GM15510 (cell line): ENCODE measurements around the gene TAF4.

Source experiments
- POLR2A ChIP-seq: IDR thresholded peaks from 3 replicates; pipeline ENCODE4 v1.6.1; 2011; ENCODE audit warnings: borderline replicate concordance; ENCODE audit not compliant: insufficient read length; ENCODE audit errors: extremely low read depth

TAF4 gene

GRCh38 chr20:61929971-61930666 is 135.6 kb downstream of the TAF4 start:
- no peak for TF ChIP-seq POLR2A

- TF ChIP-seq POLR2A, result no peak
Observed at GRCh38 chr20:61929561-61929960, 136.1 kb downstream of the TAF4 start.

GRCh38 chr20:61927826-61928541 is 137.7 kb downstream of the TAF4 start:
- no peak for TF ChIP-seq POLR2A

- no peak for TF ChIP-seq POLR2A
Observed at GRCh38 chr20:61927193-61927825, 138.4 kb downstream of the TAF4 start.

GRCh38 chr20:61926796-61927192 is 138.9 kb downstream of the TAF4 start:
- no peak for TF ChIP-seq POLR2A

GRCh38 chr20:61926253-61926613 is 139.4 kb downstream of the TAF4 start:
- TF ChIP-seq POLR2A, result no peak

- TF ChIP-seq POLR2A, result no peak
Observed at GRCh38 chr20:61925555-61926252, 140.0 kb downstream of the TAF4 start.

- no peak for TF ChIP-seq POLR2A
Observed at GRCh38 chr20:61924858-61925554, 140.7 kb downstream of the TAF4 start.
